HEK293 (cell line): Measurements from ENCODE around the gene UGT1A9.

Source experiments
- CTCF ChIA-PET: fragments of 350-600 bp; formaldehyde crosslinking; extraction: SDS; loops from one replicate; lab custom pipeline; 2021; ENCODE audit warnings: antibody characterized with exemption; lab: Yijun Ruan, JAX
- POLR2A ChIA-PET: fragments of 300-600 bp; formaldehyde crosslinking; extraction: SDS; loops from one replicate; lab custom pipeline; 2020; ENCODE audit warnings: antibody characterized with exemption, inconsistent platforms; lab: Yijun Ruan, JAX
- H3K27ac ChIP-seq: fragments of 200-500 bp; sonication (Bioruptor generic); 2 replicates; pipeline ENCODE4 v1.5.1; 2014; ENCODE audit warnings: low read depth, low read length, control low read depth, inconsistent platforms; ENCODE audit errors: extremely low read depth
- H3K36me3 ChIP-seq, 2 experiments: fragments of 200-500 bp in 1 of 2; sonication (Bioruptor generic) in 1 of 2; 1 replicate in 1 of 2; 2 replicates in 1 of 2; pipeline ENCODE4 v1.5.1; 2014 to 2017; ENCODE audit warnings: inconsistent platforms in 2 of 2, low read length in 2 of 2; ENCODE audit not compliant: control insufficient read depth in 2 of 2, insufficient read depth in 1 of 2
- H3K4me1 ChIP-seq: fragments of 200-500 bp; sonication (Bioruptor generic); 2 replicates; pipeline ENCODE4 v1.5.1; 2014; ENCODE audit warnings: mild to moderate bottlenecking, low read length, inconsistent platforms; ENCODE audit not compliant: control insufficient read depth, insufficient read depth
- H3K4me3 ChIP-seq: 2 replicates; pipeline ENCODE4 v1.5.1; 2011; ENCODE audit warnings: low read depth, mild to moderate bottlenecking, control low read depth, low read length, moderate library complexity
- H3K9me3 ChIP-seq: fragments of 200-500 bp; sonication (Bioruptor generic); 2 replicates; pipeline ENCODE4 v1.5.1; 2014; ENCODE audit warnings: low read depth, low read length, inconsistent platforms; ENCODE audit not compliant: control insufficient read depth, insufficient read depth
- GLI2 ChIP-seq: fragments of 450-650 bp; formaldehyde crosslinking; IDR thresholded peaks from 2 replicates; pipeline ENCODE4; 2017; ENCODE audit warnings: missing biosample characterization, missing genetic modification characterization, low read depth, borderline replicate concordance
- HIC1 ChIP-seq: fragments of 450-650 bp; formaldehyde crosslinking; IDR thresholded peaks from 2 replicates; pipeline ENCODE4 v1.5.1; 2016; ENCODE audit warnings: missing biosample characterization, missing genetic modification characterization
- KLF10 ChIP-seq: fragments of 450-650 bp; IDR thresholded peaks from 2 replicates; pipeline ENCODE4 v1.5.1; 2018; ENCODE audit warnings: missing biosample characterization, mild to moderate bottlenecking, missing genetic modification characterization
- PRDM4 ChIP-seq: fragments of 450-650 bp; formaldehyde crosslinking; IDR thresholded peaks from 2 replicates; pipeline ENCODE4 v1.5.1; 2017; ENCODE audit warnings: missing biosample characterization, missing genetic modification characterization
- SCRT2 ChIP-seq: fragments of 450-650 bp; formaldehyde crosslinking; IDR thresholded peaks from 2 replicates; pipeline ENCODE4 v1.5.1; 2016; ENCODE audit warnings: missing biosample characterization, missing genetic modification characterization
- ZNF175 ChIP-seq: fragments of 450-650 bp; formaldehyde crosslinking; IDR thresholded peaks from 2 replicates; pipeline ENCODE4 v1.5.1; 2016; ENCODE audit warnings: missing biosample characterization, missing genetic modification characterization
- ZNF324 ChIP-seq: fragments of 450-650 bp; formaldehyde crosslinking; IDR thresholded peaks from 2 replicates; pipeline ENCODE4 v1.5.1; 2016; ENCODE audit warnings: missing biosample characterization, missing genetic modification characterization
- ZNF501 ChIP-seq: fragments of 450-650 bp; formaldehyde crosslinking; IDR thresholded peaks from 2 replicates; pipeline ENCODE4 v1.5.1; 2016; ENCODE audit warnings: missing biosample characterization, missing genetic modification characterization
- ZNF513 ChIP-seq: fragments of 450-650 bp; IDR thresholded peaks from 2 replicates; pipeline ENCODE4 v1.5.1; 2018; ENCODE audit warnings: missing biosample characterization, missing genetic modification characterization
- ZNF600 ChIP-seq: fragments of 450-650 bp; formaldehyde crosslinking; IDR thresholded peaks from 2 replicates; pipeline ENCODE4 v1.5.1; 2016; ENCODE audit warnings: missing biosample characterization, missing genetic modification characterization
- ZNF664 ChIP-seq: fragments of 450-650 bp; formaldehyde crosslinking; IDR thresholded peaks from 2 replicates; pipeline ENCODE4 v1.5.1; 2016; ENCODE audit warnings: missing biosample characterization, missing genetic modification characterization
- ZNF670 ChIP-seq: fragments of 450-650 bp; formaldehyde crosslinking; IDR thresholded peaks from 2 replicates; pipeline ENCODE4 v1.5.1; 2016; ENCODE audit warnings: missing biosample characterization, missing genetic modification characterization, low read depth
- ZNF747 ChIP-seq: fragments of 450-650 bp; formaldehyde crosslinking; IDR thresholded peaks from 2 replicates; pipeline ENCODE4 v1.5.1; 2016; ENCODE audit warnings: missing biosample characterization, missing genetic modification characterization
- ZNF792 ChIP-seq: fragments of 450-650 bp; formaldehyde crosslinking; IDR thresholded peaks from 2 replicates; pipeline ENCODE4 v1.5.1; 2016; ENCODE audit warnings: missing biosample characterization, missing genetic modification characterization
- TF ChIP-seq, protein P1 (sequence below): fragments of 450-650 bp; formaldehyde crosslinking; IDR thresholded peaks from 2 replicates; pipeline ENCODE4 v1.5.1; 2017; ENCODE audit warnings: missing biosample characterization, missing genetic modification characterization
- TF ChIP-seq, protein P2 (sequence below): fragments of 450-650 bp; formaldehyde crosslinking; IDR thresholded peaks from 2 replicates; pipeline ENCODE4 v1.5.1; 2016; ENCODE audit warnings: missing biosample characterization, missing genetic modification characterization
- TF ChIP-seq, protein P3 (sequence below): fragments of 450-650 bp; formaldehyde crosslinking; IDR thresholded peaks from 2 replicates; pipeline ENCODE4 v1.5.1; 2016; ENCODE audit warnings: missing biosample characterization, missing genetic modification characterization

UGT1A9 gene

DNA sequence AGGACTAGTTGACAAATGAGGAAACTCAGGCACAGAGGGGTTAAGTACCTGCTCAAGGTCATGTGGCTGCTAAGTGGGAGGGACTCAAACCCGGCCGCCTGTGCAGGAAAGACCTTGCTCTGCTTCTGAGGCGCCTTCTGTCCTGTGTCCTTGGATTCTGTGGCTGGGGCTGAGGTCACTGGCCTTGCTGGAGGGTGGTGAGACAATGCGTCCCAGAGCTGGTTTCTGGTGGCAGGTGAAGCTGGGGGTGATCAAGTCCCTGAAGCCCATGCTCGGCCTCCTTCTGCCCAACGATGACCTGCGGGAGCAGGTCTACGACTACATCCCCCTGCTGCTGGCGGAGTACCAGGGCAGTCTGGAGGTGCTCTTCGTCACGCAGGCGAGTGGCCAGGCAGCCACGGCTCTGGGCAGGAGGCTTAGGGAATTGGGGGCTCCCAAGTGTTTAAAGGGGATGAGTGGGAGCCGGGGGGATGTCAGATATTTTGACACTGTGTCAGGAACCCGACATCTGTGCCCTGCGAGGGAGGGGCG, 122.5 kb downstream of the UGT1A9 start:
- CTCF ChIA-PET = no interaction called here
- POLR2A ChIA-PET = no interaction called here
- TF ChIP-seq, protein P1, sequence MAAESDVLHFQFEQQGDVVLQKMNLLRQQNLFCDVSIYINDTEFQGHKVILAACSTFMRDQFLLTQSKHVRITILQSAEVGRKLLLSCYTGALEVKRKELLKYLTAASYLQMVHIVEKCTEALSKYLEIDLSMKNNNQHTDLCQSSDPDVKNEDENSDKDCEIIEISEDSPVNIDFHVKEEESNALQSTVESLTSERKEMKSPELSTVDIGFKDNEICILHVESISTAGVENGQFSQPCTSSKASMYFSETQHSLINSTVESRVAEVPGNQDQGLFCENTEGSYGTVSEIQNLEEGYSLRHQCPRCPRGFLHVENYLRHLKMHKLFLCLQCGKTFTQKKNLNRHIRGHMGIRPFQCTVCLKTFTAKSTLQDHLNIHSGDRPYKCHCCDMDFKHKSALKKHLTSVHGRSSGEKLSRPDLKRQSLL (tag by site-specific recombination) = no peak
- TF ChIP-seq HIC1 (tag by site-specific recombination) (no peak), ZNF664 (tag by site-specific recombination) (no peak), ZNF600 (tag by site-specific recombination) (no peak), ZNF792 (tag by site-specific recombination) (no peak), ZNF513 (tag by site-specific recombination) (no peak), GLI2 (tag by site-specific recombination) (no peak), SCRT2 (tag by site-specific recombination) (no peak), ZNF175 (tag by site-specific recombination) (no peak), ZNF747 (no peak), ZNF670 (no peak)
- TF ChIP-seq, protein P2, sequence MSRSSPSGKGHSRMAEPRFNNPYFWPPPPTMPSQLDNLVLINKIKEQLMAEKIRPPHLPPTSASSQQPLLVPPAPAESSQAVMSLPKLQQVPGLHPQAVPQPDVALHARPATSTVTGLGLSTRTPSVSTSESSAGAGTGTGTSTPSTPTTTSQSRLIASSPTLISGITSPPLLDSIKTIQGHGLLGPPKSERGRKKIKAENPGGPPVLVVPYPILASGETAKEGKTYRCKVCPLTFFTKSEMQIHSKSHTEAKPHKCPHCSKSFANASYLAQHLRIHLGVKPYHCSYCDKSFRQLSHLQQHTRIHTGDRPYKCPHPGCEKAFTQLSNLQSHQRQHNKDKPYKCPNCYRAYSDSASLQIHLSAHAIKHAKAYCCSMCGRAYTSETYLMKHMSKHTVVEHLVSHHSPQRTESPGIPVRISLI (tag by site-specific recombination) = no peak
- TF ChIP-seq, protein P3, sequence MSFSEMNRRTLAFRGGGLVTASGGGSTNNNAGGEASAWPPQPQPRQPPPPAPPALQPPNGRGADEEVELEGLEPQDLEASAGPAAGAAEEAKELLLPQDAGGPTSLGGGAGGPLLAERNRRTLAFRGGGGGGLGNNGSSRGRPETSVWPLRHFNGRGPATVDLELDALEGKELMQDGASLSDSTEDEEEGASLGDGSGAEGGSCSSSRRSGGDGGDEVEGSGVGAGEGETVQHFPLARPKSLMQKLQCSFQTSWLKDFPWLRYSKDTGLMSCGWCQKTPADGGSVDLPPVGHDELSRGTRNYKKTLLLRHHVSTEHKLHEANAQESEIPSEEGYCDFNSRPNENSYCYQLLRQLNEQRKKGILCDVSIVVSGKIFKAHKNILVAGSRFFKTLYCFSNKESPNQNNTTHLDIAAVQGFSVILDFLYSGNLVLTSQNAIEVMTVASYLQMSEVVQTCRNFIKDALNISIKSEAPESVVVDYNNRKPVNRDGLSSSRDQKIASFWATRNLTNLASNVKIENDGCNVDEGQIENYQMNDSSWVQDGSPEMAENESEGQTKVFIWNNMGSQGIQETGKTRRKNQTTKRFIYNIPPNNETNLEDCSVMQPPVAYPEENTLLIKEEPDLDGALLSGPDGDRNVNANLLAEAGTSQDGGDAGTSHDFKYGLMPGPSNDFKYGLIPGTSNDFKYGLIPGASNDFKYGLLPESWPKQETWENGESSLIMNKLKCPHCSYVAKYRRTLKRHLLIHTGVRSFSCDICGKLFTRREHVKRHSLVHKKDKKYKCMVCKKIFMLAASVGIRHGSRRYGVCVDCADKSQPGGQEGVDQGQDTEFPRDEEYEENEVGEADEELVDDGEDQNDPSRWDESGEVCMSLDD (tag by site-specific recombination) = no peak
- Histone ChIP-seq H3K36me3 (no peaks in the 10 kb centered on the region), H3K9me3 (no peaks in the 10 kb centered on the region), H3K27ac (no peak overlapping the region), H3K4me1 (no peaks in the 10 kb centered on the region), H3K4me3 (no peak overlapping the region)

- no peaks in the 10 kb centered on the region for H3K36me3 ChIP-seq
- H3K27ac ChIP-seq = no peak overlapping the region
- no peaks in the 10 kb centered on the region for H3K4me1 ChIP-seq
- H3K9me3 ChIP-seq = no peaks in the 10 kb centered on the region
- CTCF ChIA-PET = no interaction called here
- TF ChIP-seq ZNF501 (tag by site-specific recombination) (no peak), KLF10 (tag by site-specific recombination) (no peak), ZNF324 (tag by site-specific recombination) (no peak), PRDM4 (no peak)
- POLR2A ChIA-PET = no interaction called here
- no peak overlapping the region for H3K4me3 ChIP-seq
Measured at GRCh38 chr2:233795735-233796171, 124.1 kb downstream of the UGT1A9 start.
